GM12878 (cell line): ENCODE data around the gene KLHL7. TPM values are rescaled to one million over a fixed set of nuclear protein-coding genes. Genes with fewer than 3 reads are reported as not detected.

Source experiments
- ATF7 ChIP-seq: fragments of 450-650 bp; IDR thresholded peaks from 2 replicates; pipeline ENCODE4 v1.6.1; 2016; ENCODE audit warnings: low read depth, mild to moderate bottlenecking
- CBFB ChIP-seq: IDR thresholded peaks from 2 replicates; pipeline ENCODE4 v1.6.1; 2016; ENCODE audit warnings: antibody characterized with exemption, low read depth
- CREM ChIP-seq: IDR thresholded peaks from 2 replicates; pipeline ENCODE4 v1.6.1; 2014; ENCODE audit warnings: antibody characterized with exemption, low read depth
- ESRRA ChIP-seq: IDR thresholded peaks from 2 replicates; pipeline ENCODE4 v1.6.1; 2012; ENCODE audit warnings: mild to moderate bottlenecking, low read length, improper control_type of control experiment
- FOXM1 ChIP-seq: IDR thresholded peaks from 2 replicates; pipeline ENCODE4 v1.6.1; 2012; ENCODE audit warnings: low read depth, mild to moderate bottlenecking, inconsistent platforms, low read length, moderate library complexity
- HDAC6 ChIP-seq: fragments of 200-600 bp; sonication (generic); IDR thresholded peaks from one replicate; pipeline ENCODE4 v1.8.0; 2017; ENCODE audit warnings: antibody characterized with exemption; ENCODE audit not compliant: unreplicated experiment
- KDM1A ChIP-seq: fragments of 200-600 bp; sonication (generic); IDR thresholded peaks from 2 replicates; pipeline ENCODE4 v1.6.1; 2016; ENCODE audit warnings: borderline replicate concordance
- KLF5 ChIP-seq: fragments of 450-650 bp; IDR thresholded peaks from 2 replicates; pipeline ENCODE4 v1.6.1; 2014; ENCODE audit warnings: mild to moderate bottlenecking; ENCODE audit not compliant: partially characterized antibody
- MEF2A ChIP-seq: IDR thresholded peaks from 2 replicates; pipeline ENCODE4 v1.6.1; 2011; ENCODE audit warnings: low read depth, mild to moderate bottlenecking, low read length, moderate library complexity; ENCODE audit not compliant: insufficient read depth
- MYB ChIP-seq: fragments of 150-350 bp; IDR thresholded peaks from 2 replicates; pipeline ENCODE4 v1.6.1; 2014; ENCODE audit warnings: mild to moderate bottlenecking, low read depth, low read length, borderline replicate concordance
- NFYA ChIP-seq: IDR thresholded peaks from 2 replicates; pipeline ENCODE4 v1.6.1; 2011; ENCODE audit warnings: low read depth, mild to moderate bottlenecking, low read length, improper control_type of control experiment, borderline replicate concordance
- NRF1 ChIP-seq: conservative IDR thresholded peaks from 2 replicates; pipeline ENCODE4 v1.6.1; 2011; ENCODE audit warnings: mild to moderate bottlenecking, low read depth, low read length, improper control_type of control experiment
- POU2F2 ChIP-seq: IDR thresholded peaks from 3 replicates; pipeline ENCODE4 v1.6.1; 2011; ENCODE audit warnings: low read depth, mild to moderate bottlenecking, low read length, borderline replicate concordance
- SMAD1 ChIP-seq: fragments of 450-650 bp; IDR thresholded peaks from 2 replicates; pipeline ENCODE4 v1.6.1; 2018; ENCODE audit warnings: mild to moderate bottlenecking, low read depth; ENCODE audit not compliant: partially characterized antibody
- SMAD5 ChIP-seq: IDR thresholded peaks from 2 replicates; pipeline ENCODE4 v1.6.1; 2016; ENCODE audit warnings: antibody characterized with exemption, low read depth
- SREBF2 ChIP-seq: IDR thresholded peaks from 2 replicates; pipeline ENCODE4 v1.6.1; 2012; ENCODE audit warnings: mild to moderate bottlenecking, low read length
- SUZ12 ChIP-seq: fragments of 200-600 bp; sonication (generic); IDR thresholded peaks from one replicate; pipeline ENCODE4 v1.6.1; 2018; ENCODE audit warnings: antibody characterized with exemption, mild to moderate bottlenecking; ENCODE audit not compliant: unreplicated experiment
- TCF7 ChIP-seq: IDR thresholded peaks from 2 replicates; pipeline ENCODE4 v1.6.1; 2014; ENCODE audit warnings: antibody characterized with exemption, borderline replicate concordance
- ZNF384 ChIP-seq: IDR thresholded peaks from 2 replicates; pipeline ENCODE4 v1.6.1; 2012; ENCODE audit warnings: low read depth, mild to moderate bottlenecking, low read length, improper control_type of control experiment, borderline replicate concordance
- ZSCAN29 ChIP-seq: fragments of 450-650 bp; IDR thresholded peaks from 2 replicates; pipeline ENCODE4 v1.6.1; 2017; ENCODE audit warnings: mild to moderate bottlenecking, moderate library complexity
- polyA plus RNA-seq, 11 experiments: library from polyadenylated mRNA; depleted of rRNA in 4 of 11; unstranded in 6 of 11; stranded (reverse) in 5 of 11; fragments of >200 nt; fragmentation: Nextera tagmentation in 4 of 11; fragmentation: Illumina TruSeq in 1 of 11; extraction: Ambion mirVana in 4 of 11; extraction: Trizol in 1 of 11; gene quantifications; 1 replicate in 1 of 11; 2 replicates in 10 of 11; pipeline versions ENCODE4 v1.2.1 to v1.2.3, GENCODE V29; 2011 to 2016; ENCODE audit warnings: inconsistent platforms in 2 of 11, missing spikeins in 2 of 11, low read depth in 1 of 11
- total RNA-seq, 4 experiments: library from RNA; depleted of rRNA in 3 of 4; stranded (reverse); fragments of >200 nt in 3 of 4; fragmentation: Illumina TruSeq in 1 of 4; extraction: Trizol in 1 of 4; gene quantifications; 2 replicates each; pipeline versions ENCODE4 v1.2.1 to v1.2.3, GENCODE V29; 2013 to 2021
- TF ChIP-seq, protein P1 (sequence below): IDR thresholded peaks from 2 replicates; pipeline ENCODE4 v1.6.1; 2012; ENCODE audit warnings: low read depth, low read length, improper control_type of control experiment
- TF ChIP-seq, protein P2 (sequence below): IDR thresholded peaks from 2 replicates; pipeline ENCODE4 v1.6.1; 2011; ENCODE audit warnings: mild to moderate bottlenecking, low read depth, low read length, moderate library complexity; ENCODE audit not compliant: insufficient replicate concordance
- TF ChIP-seq, protein P3 (sequence below): fragments of 450-650 bp; IDR thresholded peaks from 2 replicates; pipeline ENCODE4 v1.6.1; 2018; ENCODE audit warnings: borderline replicate concordance, mild to moderate bottlenecking; ENCODE audit not compliant: partially characterized antibody
- TF ChIP-seq, protein P4 (sequence below): fragments of 450-650 bp; IDR thresholded peaks from 2 replicates; pipeline ENCODE4 v1.6.1; 2016; ENCODE audit warnings: mild to moderate bottlenecking

The KLHL7 gene
- total and polyA plus RNA-seq, 10 of the 15 experiments (the other 5 are each of a cell fraction or from before 2014, with no cell fraction given), result 6.4 to 38.7 (median 20.9) TPM

DNA sequence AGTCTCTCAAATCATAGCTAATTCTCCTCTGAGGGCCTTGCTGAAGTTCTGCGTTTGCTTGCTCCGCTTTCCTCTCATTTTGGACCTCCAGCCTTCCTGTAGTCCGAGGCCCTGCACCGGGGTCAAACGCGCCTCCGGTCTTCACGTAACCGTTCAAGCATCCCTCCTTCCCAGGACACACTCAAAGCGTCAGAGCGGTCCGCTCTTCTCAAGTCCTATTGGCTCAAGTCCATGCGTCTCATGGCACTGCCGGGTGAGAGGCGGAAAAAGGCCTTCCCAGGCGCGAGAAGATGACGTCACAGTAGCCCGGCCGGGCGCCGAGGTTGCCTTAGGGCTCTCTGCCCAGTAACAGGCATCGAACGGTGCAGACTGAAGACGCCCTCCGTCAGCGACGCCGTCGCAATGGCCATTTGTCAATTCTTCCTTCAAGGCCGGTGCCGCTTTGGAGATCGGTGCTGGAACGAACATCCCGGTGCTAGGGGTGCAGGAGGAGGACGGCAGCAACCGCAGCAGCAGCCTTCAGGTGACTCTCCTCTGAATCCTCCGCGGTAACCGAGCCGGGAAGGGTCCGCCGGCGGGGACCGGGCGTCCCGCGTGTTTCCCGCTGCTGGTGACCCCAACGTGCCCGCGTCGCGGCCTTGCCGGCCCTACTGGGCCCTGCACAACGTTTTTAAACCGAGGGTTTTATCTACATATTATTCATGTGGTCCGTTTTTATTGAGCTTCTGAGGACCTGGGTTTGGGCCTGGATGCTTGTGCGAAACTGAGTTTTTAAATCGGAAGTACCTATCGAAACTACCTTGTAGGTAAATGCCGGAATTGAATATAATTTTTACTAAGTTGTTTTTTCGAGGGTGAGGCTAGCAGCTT is 76.3 kb downstream of the KLHL7 start, which contains the start of gene NUP42 (continued):
- TF ChIP-seq, protein P1, sequence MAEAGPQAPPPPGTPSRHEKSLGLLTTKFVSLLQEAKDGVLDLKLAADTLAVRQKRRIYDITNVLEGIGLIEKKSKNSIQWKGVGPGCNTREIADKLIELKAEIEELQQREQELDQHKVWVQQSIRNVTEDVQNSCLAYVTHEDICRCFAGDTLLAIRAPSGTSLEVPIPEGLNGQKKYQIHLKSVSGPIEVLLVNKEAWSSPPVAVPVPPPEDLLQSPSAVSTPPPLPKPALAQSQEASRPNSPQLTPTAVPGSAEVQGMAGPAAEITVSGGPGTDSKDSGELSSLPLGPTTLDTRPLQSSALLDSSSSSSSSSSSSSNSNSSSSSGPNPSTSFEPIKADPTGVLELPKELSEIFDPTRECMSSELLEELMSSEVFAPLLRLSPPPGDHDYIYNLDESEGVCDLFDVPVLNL, result peak; percentile 88
- TF ChIP-seq CREM, result peak; percentile 99
- TF ChIP-seq SUZ12, result no peak
- TF ChIP-seq NFYA, result no peak
- no peak for TF ChIP-seq NRF1
- TF ChIP-seq SMAD5, result peak; percentile 66; the same call in 1 of the 2 replicates
- TF ChIP-seq CBFB, result peak; percentile 53; the same call in 1 of the 2 replicates
- no peak for TF ChIP-seq FOXM1
- TF ChIP-seq KDM1A, result no peak
- TF ChIP-seq ZSCAN29, result no peak
- TF ChIP-seq ZNF384, result no peak
- TF ChIP-seq POU2F2, result peak; percentile 58; the same call in 1 of the 3 replicates
- TF ChIP-seq MYB, result no peak
- TF ChIP-seq MEF2A, result 0 out of 2 replicates have a peak, but pooled peaks have one; percentile 31
- TF ChIP-seq, protein P2, sequence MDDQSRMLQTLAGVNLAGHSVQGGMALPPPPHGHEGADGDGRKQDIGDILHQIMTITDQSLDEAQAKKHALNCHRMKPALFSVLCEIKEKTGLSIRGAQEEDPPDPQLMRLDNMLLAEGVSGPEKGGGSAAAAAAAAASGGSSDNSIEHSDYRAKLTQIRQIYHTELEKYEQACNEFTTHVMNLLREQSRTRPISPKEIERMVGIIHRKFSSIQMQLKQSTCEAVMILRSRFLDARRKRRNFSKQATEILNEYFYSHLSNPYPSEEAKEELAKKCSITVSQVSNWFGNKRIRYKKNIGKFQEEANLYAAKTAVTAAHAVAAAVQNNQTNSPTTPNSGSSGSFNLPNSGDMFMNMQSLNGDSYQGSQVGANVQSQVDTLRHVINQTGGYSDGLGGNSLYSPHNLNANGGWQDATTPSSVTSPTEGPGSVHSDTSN, result peak; percentile 7
- no peak for TF ChIP-seq KLF5
- TF ChIP-seq, protein P3, sequence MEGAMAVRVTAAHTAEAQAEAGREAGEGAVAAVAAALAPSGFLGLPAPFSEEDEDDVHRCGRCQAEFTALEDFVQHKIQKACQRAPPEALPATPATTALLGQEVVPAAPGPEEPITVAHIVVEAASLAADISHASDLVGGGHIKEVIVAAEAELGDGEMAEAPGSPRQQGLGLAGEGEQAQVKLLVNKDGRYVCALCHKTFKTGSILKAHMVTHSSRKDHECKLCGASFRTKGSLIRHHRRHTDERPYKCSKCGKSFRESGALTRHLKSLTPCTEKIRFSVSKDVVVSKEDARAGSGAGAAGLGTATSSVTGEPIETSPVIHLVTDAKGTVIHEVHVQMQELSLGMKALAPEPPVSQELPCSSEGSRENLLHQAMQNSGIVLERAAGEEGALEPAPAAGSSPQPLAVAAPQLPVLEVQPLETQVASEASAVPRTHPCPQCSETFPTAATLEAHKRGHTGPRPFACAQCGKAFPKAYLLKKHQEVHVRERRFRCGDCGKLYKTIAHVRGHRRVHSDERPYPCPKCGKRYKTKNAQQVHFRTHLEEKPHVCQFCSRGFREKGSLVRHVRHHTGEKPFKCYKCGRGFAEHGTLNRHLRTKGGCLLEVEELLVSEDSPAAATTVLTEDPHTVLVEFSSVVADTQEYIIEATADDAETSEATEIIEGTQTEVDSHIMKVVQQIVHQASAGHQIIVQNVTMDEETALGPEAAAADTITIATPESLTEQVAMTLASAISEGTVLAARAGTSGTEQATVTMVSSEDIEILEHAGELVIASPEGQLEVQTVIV, result peak; percentile 75
- peak; percentile 100 for TF ChIP-seq ATF7
- no peak for TF ChIP-seq HDAC6
- TF ChIP-seq, protein P4, sequence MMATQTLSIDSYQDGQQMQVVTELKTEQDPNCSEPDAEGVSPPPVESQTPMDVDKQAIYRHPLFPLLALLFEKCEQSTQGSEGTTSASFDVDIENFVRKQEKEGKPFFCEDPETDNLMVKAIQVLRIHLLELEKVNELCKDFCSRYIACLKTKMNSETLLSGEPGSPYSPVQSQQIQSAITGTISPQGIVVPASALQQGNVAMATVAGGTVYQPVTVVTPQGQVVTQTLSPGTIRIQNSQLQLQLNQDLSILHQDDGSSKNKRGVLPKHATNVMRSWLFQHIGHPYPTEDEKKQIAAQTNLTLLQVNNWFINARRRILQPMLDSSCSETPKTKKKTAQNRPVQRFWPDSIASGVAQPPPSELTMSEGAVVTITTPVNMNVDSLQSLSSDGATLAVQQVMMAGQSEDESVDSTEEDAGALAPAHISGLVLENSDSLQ, result peak; percentile 84; the same call in 1 of the 2 replicates
- TF ChIP-seq ESRRA, result no peak
- TF ChIP-seq SREBF2, result no peak
- TF ChIP-seq SMAD1, result no peak
- no peak for TF ChIP-seq TCF7
